PFSK-1 (cell line): Measurements from ENCODE around the gene IL1R1.

Experiments
- FOXP2 ChIP-seq: optimal IDR thresholded peaks from 2 replicates; pipeline ENCODE3; 2011; ENCODE audit warnings: borderline replicate concordance, control low read depth, inconsistent platforms; ENCODE audit not compliant: insufficient read depth; ENCODE audit errors: extremely low read length, extremely low read depth
- POLR2AphosphoS5 ChIP-seq: IDR thresholded peaks from 2 replicates; pipeline ENCODE4 v1.6.1; 2012; ENCODE audit warnings: low read depth, mild to moderate bottlenecking, control low read depth, low read length, moderate library complexity
- SIN3A ChIP-seq: IDR thresholded peaks from 2 replicates; pipeline ENCODE4 v1.6.1; 2012; ENCODE audit warnings: mild to moderate bottlenecking, low read length, moderate library complexity, borderline replicate concordance; ENCODE audit not compliant: insufficient read depth
- TAF1 ChIP-seq: IDR thresholded peaks from 2 replicates; pipeline ENCODE4 v1.6.1; 2012; ENCODE audit warnings: low read length, control low read depth, borderline replicate concordance; ENCODE audit not compliant: insufficient read depth
- TF ChIP-seq, protein P1 (sequence below), 2 experiments: IDR thresholded peaks; 2 replicates each; pipeline versions ENCODE4 v1.6.1 to v1.8.0; 2011 to 2012; ENCODE audit warnings: low read depth in 2 of 2, low read length in 2 of 2, control low read depth in 1 of 2, inconsistent platforms in 1 of 2, mild to moderate bottlenecking in 1 of 2, moderate library complexity in 1 of 2; ENCODE audit not compliant: insufficient read depth in 1 of 2

DNA sequence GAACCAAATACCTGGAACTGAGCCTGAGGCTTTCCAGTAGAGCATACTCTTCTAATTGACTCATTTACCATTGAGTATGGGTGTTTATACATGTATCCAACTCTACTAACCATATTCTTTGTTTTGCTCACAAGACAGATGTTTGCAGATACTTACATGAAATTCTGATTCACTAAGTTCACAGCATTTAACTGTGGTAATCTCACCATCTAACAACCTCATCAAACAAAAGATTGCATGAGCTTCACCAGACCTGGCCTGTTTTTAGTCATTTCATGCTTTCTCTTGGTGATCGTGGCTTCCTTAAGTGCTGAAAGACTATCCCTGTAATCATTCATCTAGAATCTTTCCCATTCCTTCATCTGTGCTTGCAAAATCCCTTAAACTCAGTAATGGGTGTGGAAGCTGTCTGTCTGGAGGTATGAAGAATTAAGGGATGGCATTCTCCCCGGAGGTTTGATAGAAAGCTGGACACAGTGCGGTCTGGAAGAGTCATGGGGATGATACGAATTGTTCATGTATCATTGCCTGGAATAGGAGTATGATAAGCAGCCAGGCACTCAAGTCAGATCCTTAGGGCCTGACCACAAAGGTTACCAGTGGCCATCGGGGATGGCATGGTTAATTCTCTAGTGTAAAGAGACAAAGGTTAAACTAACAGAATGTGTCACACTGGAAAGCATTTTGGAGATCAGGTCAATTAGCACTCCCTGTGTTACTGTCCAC lies 42.0 kb upstream of the IL1R1 start:
- TF ChIP-seq POLR2AphosphoS5 = no peak
- no peak for TF ChIP-seq SIN3A
- TF ChIP-seq, protein P1, sequence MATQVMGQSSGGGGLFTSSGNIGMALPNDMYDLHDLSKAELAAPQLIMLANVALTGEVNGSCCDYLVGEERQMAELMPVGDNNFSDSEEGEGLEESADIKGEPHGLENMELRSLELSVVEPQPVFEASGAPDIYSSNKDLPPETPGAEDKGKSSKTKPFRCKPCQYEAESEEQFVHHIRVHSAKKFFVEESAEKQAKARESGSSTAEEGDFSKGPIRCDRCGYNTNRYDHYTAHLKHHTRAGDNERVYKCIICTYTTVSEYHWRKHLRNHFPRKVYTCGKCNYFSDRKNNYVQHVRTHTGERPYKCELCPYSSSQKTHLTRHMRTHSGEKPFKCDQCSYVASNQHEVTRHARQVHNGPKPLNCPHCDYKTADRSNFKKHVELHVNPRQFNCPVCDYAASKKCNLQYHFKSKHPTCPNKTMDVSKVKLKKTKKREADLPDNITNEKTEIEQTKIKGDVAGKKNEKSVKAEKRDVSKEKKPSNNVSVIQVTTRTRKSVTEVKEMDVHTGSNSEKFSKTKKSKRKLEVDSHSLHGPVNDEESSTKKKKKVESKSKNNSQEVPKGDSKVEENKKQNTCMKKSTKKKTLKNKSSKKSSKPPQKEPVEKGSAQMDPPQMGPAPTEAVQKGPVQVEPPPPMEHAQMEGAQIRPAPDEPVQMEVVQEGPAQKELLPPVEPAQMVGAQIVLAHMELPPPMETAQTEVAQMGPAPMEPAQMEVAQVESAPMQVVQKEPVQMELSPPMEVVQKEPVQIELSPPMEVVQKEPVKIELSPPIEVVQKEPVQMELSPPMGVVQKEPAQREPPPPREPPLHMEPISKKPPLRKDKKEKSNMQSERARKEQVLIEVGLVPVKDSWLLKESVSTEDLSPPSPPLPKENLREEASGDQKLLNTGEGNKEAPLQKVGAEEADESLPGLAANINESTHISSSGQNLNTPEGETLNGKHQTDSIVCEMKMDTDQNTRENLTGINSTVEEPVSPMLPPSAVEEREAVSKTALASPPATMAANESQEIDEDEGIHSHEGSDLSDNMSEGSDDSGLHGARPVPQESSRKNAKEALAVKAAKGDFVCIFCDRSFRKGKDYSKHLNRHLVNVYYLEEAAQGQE (IDR thresholded peaks at IDR 0.05; ENCODE audit: insufficient read depth in 1 of 2, low read depth in 2 of 2, low read length in 2 of 2) = no peak
- TF ChIP-seq TAF1 = no peak
- TF ChIP-seq FOXP2 = no peak
